PFSK-1 (cell line): ENCODE results near the gene TNNT2.

Experiments used
- FOXP2 ChIP-seq: optimal IDR thresholded peaks from 2 replicates; pipeline ENCODE3; 2011; ENCODE audit warnings: borderline replicate concordance, control low read depth, inconsistent platforms; ENCODE audit not compliant: insufficient read depth; ENCODE audit errors: extremely low read length, extremely low read depth
- POLR2AphosphoS5 ChIP-seq: IDR thresholded peaks from 2 replicates; pipeline ENCODE4 v1.6.1; 2012; ENCODE audit warnings: low read depth, mild to moderate bottlenecking, control low read depth, low read length, moderate library complexity
- REST ChIP-seq, 2 experiments: IDR thresholded peaks; 2 replicates each; pipeline versions ENCODE4 v1.6.1 to v1.8.0; 2011 to 2012; ENCODE audit warnings: low read depth in 2 of 2, low read length in 2 of 2, control low read depth in 1 of 2, inconsistent platforms in 1 of 2, mild to moderate bottlenecking in 1 of 2, moderate library complexity in 1 of 2; ENCODE audit not compliant: insufficient read depth in 1 of 2
- SIN3A ChIP-seq: IDR thresholded peaks from 2 replicates; pipeline ENCODE4 v1.6.1; 2012; ENCODE audit warnings: mild to moderate bottlenecking, low read length, moderate library complexity, borderline replicate concordance; ENCODE audit not compliant: insufficient read depth
- TAF1 ChIP-seq: IDR thresholded peaks from 2 replicates; pipeline ENCODE4 v1.6.1; 2012; ENCODE audit warnings: low read length, control low read depth, borderline replicate concordance; ENCODE audit not compliant: insufficient read depth

- TF ChIP-seq POLR2AphosphoS5 (no peak), REST (IDR thresholded peaks at IDR 0.05; ENCODE audit: insufficient read depth in 1 of 2, low read depth in 2 of 2, low read length in 2 of 2) (no peak), TAF1 (no peak), SIN3A (no peak), FOXP2 (no peak)
Measured at GRCh38 chr1:201322653-201323510, 54.6 kb downstream of the TNNT2 start.
